Stimulated activated naive CD8-positive, alpha-beta T cell treated with anti-CD3 and anti-CD28 coated beads, Interleukin-15, Interleukin-2, amounts not matched to agents 100 ng/mL and 50 ng/mL, for 24 hours (primary cell): Measurements from ENCODE around the gene OR10D3.

ENCODE experiments used
- H3K27ac Mint-ChIP-seq: one replicate; pipeline ENCODE4 v1.8.0; 2021; ENCODE audit warnings: mild to moderate bottlenecking, mixed read lengths
- H3K27me3 Mint-ChIP-seq: one replicate; pipeline ENCODE4 v1.8.0; 2021; ENCODE audit warnings: mixed read lengths
- H3K36me3 Mint-ChIP-seq: one replicate; pipeline ENCODE4 v1.8.0; 2021; ENCODE audit warnings: low read depth, mixed read lengths
- H3K4me1 Mint-ChIP-seq: one replicate; pipeline ENCODE4 v1.8.0; 2021; ENCODE audit warnings: low read depth, mixed read lengths
- H3K4me3 Mint-ChIP-seq: one replicate; pipeline ENCODE4 v1.8.0; 2021; ENCODE audit warnings: mild to moderate bottlenecking, mixed read lengths
- H3K9me3 Mint-ChIP-seq: one replicate; pipeline ENCODE4 v1.8.0; 2021; ENCODE audit warnings: mixed read lengths

Gene OR10D3

DNA sequence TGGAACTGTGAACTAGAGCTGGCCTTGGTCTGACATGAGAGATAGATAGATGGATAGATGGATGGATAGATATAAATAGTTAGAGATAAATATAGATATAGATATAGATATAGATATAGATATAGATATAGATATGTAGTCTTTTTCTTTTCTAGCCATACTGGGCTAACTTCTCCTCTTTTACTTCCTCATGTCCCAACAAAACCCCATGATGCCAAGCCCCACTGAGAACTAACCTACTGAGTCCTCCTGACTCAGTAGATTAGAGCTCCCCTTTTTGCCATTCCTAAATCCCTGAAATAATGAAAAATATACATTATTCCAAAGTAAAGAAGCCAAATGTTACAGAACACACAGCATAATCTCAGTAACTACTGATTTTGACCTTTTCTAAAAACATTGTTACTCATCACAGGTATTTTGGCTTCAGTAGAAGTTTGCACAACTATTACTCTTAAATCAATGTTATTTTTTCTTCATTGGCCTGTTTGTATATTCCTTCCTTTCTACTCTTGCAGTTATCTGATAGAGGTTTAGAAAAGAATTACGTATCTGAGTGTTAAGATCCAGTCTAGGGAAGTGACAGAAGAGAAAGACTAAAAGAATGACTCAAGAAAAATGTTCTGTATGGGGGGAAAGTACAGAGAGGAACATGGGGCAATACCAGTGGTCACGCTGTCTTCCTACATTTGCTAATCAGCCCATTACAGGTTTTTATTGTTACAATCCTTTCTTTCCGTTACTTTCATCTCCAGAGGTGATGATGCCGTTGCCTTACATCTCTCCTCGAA, 6.0 kb upstream of the OR10D3 start:
- Mint-ChIP-seq H3K9me3 (no peaks in the 10 kb centered on the region), H3K27ac (no peak overlapping the region), H3K4me1 (no peaks in the 10 kb centered on the region), H3K4me3 (no peak overlapping the region), H3K36me3 (no peaks in the 10 kb centered on the region), H3K27me3 (peaks cover 9% of the 10 kb centered on the region)

- Mint-ChIP-seq H3K4me1 (no peaks in the 10 kb centered on the region), H3K4me3 (no peak overlapping the region), H3K36me3 (no peaks in the 10 kb centered on the region), H3K9me3 (no peaks in the 10 kb centered on the region), H3K27me3 (peaks cover 23% of the 10 kb centered on the region), H3K27ac (no peak overlapping the region)
Measured at GRCh38 chr11:124179310-124179709, 3.8 kb upstream of the OR10D3 start.

- no peaks in the 10 kb centered on the region for H3K4me1 Mint-ChIP-seq
- no peak overlapping the region for H3K4me3 Mint-ChIP-seq
- H3K36me3 Mint-ChIP-seq: no peaks in the 10 kb centered on the region
- no peak overlapping the region for H3K27ac Mint-ChIP-seq
- no peaks in the 10 kb centered on the region for H3K9me3 Mint-ChIP-seq
- H3K27me3 Mint-ChIP-seq: peaks cover 28% of the 10 kb centered on the region
Measured at GRCh38 chr11:124190298-124191139, 7.4 kb downstream of the OR10D3 start.

DNA sequence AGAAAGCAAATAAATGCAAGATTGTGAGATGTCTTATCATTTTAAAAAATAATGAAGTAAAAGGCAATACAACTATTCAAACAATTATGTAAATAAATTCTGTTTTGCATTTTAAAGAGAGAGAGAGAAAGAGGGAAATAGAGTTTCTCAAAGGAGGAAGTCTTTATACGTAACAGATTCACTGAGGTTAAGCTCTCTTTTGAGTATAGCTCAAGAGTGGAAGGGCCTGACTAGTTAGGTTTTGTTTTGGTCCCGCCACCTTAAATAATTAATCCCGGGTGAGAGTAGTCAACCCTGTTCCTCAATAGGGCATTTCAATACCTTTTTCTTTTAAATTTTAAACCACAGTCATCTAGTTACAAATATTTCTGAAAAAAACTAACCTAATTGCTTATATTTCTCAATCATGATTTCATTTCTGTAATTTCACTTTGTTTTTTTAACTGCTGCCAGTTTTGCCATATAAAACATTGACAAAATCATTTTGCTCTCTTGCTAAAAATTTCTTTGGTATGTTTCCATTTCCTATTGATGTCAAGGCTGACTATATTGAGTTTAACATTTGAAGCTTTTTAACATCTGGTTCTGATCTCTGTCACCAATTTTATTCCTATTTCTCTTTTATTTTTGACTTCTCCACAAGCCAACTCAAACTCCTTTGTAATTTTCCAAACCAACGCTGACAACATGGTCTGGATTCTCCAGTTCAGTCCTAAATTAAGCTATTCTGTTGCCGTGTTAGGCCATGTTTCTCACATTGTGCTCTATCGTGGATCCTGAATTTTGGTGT, 10.3 kb downstream of the OR10D3 start:
- peaks cover 20% of the 10 kb centered on the region for H3K27me3 Mint-ChIP-seq
- no peak overlapping the region for H3K27ac Mint-ChIP-seq
- no peaks in the 10 kb centered on the region for H3K9me3 Mint-ChIP-seq
- H3K4me1 Mint-ChIP-seq: no peaks in the 10 kb centered on the region
- no peak overlapping the region for H3K4me3 Mint-ChIP-seq
- no peaks in the 10 kb centered on the region for H3K36me3 Mint-ChIP-seq

DNA sequence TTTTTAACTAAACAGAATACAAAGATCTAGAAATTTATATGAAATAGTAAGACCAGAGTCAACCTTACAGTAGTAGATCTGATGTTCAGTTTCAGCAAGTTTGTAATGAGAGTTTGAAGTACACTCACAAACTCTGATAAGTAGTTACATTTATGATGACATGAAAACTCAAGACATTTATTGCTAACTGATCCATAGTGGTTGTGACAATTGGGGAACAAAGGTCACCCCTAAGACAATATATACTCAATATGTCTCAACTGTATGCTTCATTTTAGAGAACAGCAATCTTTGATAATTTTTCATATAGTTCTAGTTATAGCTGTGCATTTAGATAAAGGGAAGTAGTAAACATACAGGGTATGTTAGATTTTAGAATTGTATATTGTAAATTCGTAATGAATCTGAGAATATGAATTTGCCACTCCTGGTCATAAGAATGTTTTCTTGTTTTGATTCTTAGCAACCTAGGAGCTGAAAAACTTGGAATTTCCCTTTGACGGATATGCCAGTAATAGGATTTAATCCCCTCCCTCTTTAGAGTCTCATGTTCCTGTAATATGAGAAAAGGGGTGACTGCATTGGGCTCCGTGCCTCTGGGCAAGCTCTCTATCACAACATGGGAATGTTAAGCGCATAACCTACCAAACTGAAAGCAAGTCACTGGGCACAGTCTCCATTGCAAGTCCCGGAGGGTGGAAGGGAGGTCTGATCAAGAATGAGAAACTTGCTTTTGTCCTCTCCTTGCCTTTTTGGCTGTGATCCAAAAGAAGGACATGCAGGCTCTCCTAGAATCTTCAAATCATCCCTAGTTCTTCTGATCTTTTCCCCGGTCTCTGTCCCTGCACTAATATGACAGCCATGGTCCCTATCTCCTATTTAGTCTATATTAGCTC, 11.4 kb downstream of the OR10D3 start:
- Mint-ChIP-seq H3K4me1 (no peaks in the 10 kb centered on the region), H3K27ac (no peak overlapping the region), H3K36me3 (no peaks in the 10 kb centered on the region), H3K9me3 (no peaks in the 10 kb centered on the region), H3K27me3 (peaks cover 17% of the 10 kb centered on the region), H3K4me3 (no peak overlapping the region)

DNA sequence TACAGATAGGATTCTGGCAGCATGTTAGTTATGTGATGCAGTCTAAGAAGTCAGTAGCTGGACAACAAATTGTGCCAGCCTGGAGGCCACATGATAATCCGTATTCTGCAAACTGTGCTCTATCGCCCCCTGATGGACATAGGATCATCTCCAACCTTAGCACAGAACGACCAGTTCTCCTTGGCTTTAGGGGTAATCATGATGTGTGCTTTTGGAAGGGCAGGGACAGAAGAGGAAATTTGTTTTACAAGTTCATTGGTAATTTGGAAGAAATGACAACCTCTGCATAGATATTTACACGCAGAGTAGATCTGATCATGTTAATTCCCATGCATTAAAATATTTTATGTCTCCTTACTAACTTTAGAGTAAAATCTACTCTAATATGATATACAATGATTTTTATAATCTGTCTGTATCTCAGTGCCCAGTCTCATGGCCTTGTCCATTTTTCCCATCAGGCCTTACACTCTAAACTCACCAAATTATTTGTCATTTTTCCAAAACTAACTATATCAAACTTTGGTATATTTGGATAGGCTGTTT, 12.1 kb downstream of the OR10D3 start:
- peaks cover 18% of the 10 kb centered on the region for H3K27me3 Mint-ChIP-seq
- H3K4me3 Mint-ChIP-seq: no peak overlapping the region
- no peak overlapping the region for H3K27ac Mint-ChIP-seq
- H3K9me3 Mint-ChIP-seq: no peaks in the 10 kb centered on the region
- no peaks in the 10 kb centered on the region for H3K36me3 Mint-ChIP-seq
- H3K4me1 Mint-ChIP-seq: no peaks in the 10 kb centered on the region

GRCh38 chr11:124197999-124198398, 14.9 kb downstream of the OR10D3 start:
- peaks cover 13% of the 10 kb centered on the region for H3K27me3 Mint-ChIP-seq
- no peak overlapping the region for H3K27ac Mint-ChIP-seq
- no peaks in the 10 kb centered on the region for H3K9me3 Mint-ChIP-seq
- H3K36me3 Mint-ChIP-seq: no peaks in the 10 kb centered on the region
- H3K4me1 Mint-ChIP-seq: no peaks in the 10 kb centered on the region
- H3K4me3 Mint-ChIP-seq: no peak overlapping the region

GRCh38 chr11:124198897-124199296, 15.8 kb downstream of the OR10D3 start:
- Mint-ChIP-seq H3K4me1 (no peaks in the 10 kb centered on the region), H3K27ac (no peak overlapping the region), H3K4me3 (no peak overlapping the region), H3K27me3 (peaks cover 13% of the 10 kb centered on the region), H3K36me3 (no peaks in the 10 kb centered on the region), H3K9me3 (no peaks in the 10 kb centered on the region)

DNA sequence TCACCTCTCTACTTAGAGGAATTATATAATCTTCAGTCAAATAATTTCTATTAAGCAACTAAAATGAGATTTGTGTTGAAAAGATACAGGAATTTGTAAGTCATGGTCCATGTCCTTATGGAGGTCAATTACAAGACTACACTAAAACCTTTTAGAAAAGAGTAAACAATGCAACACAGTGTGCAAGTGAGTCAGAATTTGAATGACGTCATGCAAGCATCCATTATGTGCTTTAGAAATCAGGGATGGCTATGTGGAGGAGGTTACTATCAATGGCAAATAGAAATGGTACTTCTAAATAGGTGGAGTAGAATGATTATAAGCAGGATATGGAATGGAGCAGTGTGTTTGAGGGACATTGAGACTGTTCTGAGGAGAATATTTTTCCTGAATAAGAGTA, 16.6 kb downstream of the OR10D3 start:
- Mint-ChIP-seq H3K4me1 (no peaks in the 10 kb centered on the region), H3K4me3 (no peak overlapping the region), H3K36me3 (no peaks in the 10 kb centered on the region), H3K27ac (no peak overlapping the region), H3K9me3 (no peaks in the 10 kb centered on the region), H3K27me3 (peaks cover 13% of the 10 kb centered on the region)

GRCh38 chr11:124200671-124201070, 17.5 kb downstream of the OR10D3 start:
- no peak overlapping the region for H3K4me3 Mint-ChIP-seq
- peaks cover 13% of the 10 kb centered on the region for H3K27me3 Mint-ChIP-seq
- H3K36me3 Mint-ChIP-seq: no peaks in the 10 kb centered on the region
- no peak overlapping the region for H3K27ac Mint-ChIP-seq
- no peaks in the 10 kb centered on the region for H3K4me1 Mint-ChIP-seq
- no peaks in the 10 kb centered on the region for H3K9me3 Mint-ChIP-seq

GRCh38 chr11:124202951-124203350, 19.8 kb downstream of the OR10D3 start:
- Mint-ChIP-seq H3K27me3 (peaks cover 13% of the 10 kb centered on the region), H3K36me3 (no peaks in the 10 kb centered on the region), H3K4me1 (no peaks in the 10 kb centered on the region), H3K9me3 (no peaks in the 10 kb centered on the region), H3K4me3 (no peak overlapping the region), H3K27ac (no peak overlapping the region)

DNA sequence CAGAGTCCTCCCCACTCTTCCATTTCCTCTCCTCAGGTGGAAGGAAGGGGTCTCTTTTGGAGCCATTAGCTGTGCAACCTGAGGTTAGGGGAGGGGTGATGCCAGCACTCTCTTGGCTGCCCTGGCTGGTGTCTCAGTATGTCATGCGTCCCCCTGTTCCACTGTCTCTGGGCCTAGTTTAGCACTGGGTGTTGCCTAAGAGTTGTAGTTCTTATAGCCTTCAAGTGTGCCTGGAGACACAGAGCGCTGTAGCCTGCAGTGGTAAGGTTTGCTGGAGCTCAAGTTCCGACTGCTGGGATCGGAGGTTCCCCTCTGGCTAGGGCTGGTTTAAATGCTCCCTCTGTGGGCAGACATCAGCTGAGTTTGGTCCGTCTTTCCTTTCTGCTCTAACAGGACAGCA, 20.9 kb downstream of the OR10D3 start:
- Mint-ChIP-seq H3K36me3 (no peaks in the 10 kb centered on the region), H3K4me1 (no peaks in the 10 kb centered on the region), H3K27ac (no peak overlapping the region), H3K27me3 (peaks cover 10% of the 10 kb centered on the region), H3K9me3 (no peaks in the 10 kb centered on the region), H3K4me3 (no peak overlapping the region)

- Mint-ChIP-seq H3K27ac (no peak overlapping the region), H3K4me3 (no peak overlapping the region), H3K36me3 (no peaks in the 10 kb centered on the region), H3K4me1 (no peaks in the 10 kb centered on the region), H3K27me3 (peaks cover 4% of the 10 kb centered on the region), H3K9me3 (no peaks in the 10 kb centered on the region)
Measured at GRCh38 chr11:124207102-124207792, 24.1 kb downstream of the OR10D3 start.
